ENCODE results near the gene FAM89A.
A peak's percentile ranks its signal among the peaks of the same experiment; 100 is the strongest.
"Not testable (repeated sequence)": the region's sequence is repeated elsewhere in the genome, so short reads cannot be mapped to it uniquely, and the experiment has no call there.

FAM89A gene

GRCh38 chr1:231039161-231040018, 664 bp downstream of the FAM89A start:
- peak overlapping the region; percentile 76 for H3K4me3 ChIP-seq (ENCODE audit: low read depth, low read length)
- TF ChIP-seq, protein P1, sequence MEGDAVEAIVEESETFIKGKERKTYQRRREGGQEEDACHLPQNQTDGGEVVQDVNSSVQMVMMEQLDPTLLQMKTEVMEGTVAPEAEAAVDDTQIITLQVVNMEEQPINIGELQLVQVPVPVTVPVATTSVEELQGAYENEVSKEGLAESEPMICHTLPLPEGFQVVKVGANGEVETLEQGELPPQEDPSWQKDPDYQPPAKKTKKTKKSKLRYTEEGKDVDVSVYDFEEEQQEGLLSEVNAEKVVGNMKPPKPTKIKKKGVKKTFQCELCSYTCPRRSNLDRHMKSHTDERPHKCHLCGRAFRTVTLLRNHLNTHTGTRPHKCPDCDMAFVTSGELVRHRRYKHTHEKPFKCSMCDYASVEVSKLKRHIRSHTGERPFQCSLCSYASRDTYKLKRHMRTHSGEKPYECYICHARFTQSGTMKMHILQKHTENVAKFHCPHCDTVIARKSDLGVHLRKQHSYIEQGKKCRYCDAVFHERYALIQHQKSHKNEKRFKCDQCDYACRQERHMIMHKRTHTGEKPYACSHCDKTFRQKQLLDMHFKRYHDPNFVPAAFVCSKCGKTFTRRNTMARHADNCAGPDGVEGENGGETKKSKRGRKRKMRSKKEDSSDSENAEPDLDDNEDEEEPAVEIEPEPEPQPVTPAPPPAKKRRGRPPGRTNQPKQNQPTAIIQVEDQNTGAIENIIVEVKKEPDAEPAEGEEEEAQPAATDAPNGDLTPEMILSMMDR (conservative IDR thresholded peaks at IDR 0.05; ENCODE audit: low read depth, low read length), result no peak
- DNase-seq (ENCODE audit: low read depth), result peak; percentile 54

DNA sequence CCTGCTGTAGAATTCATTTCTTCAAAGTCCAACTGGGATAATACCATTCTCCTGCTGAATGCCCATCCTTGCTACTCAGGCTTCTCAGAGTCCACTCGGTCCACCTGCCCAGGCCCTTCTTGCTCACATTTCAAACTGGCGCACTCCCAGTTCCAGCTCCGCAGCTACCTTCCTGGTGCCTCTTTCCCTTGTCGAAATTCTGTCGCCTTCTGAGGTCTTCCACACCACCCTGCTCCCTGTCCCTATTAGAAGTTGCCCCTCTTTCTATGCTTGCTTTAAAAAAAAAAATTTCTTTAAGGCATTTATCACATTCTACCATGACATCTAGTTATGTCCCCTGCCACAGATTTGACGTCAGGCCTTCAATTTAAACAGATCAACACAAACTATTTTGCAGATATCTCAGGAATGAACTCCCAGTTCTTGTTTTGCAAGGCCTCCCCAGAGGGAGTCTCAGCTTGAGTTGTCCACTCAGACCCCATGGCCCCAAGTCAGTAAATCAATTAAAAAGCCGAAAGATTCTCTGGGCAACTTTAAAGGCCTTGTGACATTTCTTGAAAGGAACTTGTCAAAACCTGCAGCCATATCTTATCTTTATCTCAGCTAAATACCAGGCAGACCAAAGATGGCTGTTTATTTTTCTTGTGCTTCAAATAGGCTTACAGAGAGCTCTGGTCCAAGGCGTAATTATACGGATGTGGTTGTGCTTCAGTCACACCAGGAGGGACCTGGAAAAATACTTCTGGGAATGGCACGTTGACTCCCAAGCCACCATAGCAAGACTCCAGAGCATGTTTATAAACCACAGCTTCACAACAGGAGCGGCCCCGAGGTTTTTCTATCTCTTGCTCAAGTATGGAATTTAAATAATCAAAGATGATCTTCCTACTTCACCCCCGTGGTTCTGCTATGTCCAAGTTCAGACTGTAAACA, 2.2 kb downstream of the FAM89A start:
- peak; percentile 71 for DNase-seq (ENCODE audit: low read depth)
- H3K4me3 ChIP-seq (ENCODE audit: low read depth, low read length), result peak overlapping the region; percentile 32
- TF ChIP-seq, protein P1 (conservative IDR thresholded peaks at IDR 0.05; ENCODE audit: low read depth, low read length), result no peak

DNA sequence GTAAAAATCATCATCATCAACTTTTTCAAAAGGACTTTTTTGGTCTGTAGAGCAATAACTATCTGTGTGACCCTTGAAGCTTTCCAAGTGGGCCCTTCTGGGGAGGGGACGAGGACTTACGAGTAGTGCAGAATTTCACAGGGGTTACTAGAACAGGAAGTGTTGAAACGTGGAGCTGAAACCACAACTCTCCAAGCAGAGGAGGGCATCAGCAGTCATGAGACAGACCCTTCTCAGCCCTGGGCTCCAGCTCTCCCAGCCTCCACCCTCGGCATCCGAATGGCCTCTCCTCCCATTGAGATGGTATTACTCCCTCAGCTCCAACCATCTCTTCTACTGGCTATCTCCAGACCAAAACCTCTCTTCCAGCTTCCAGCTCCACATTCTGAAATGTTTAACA, 3.6 kb downstream of the FAM89A start:
- no peak overlapping the region for H3K4me3 ChIP-seq (ENCODE audit: low read depth, low read length)
- peak; percentile 80 for DNase-seq (ENCODE audit: low read depth)
- TF ChIP-seq, protein P1 (conservative IDR thresholded peaks at IDR 0.05; ENCODE audit: low read depth, low read length), result no peak

GRCh38 chr1:231035799-231036198, 4.3 kb downstream of the FAM89A start:
- no peak for DNase-seq (ENCODE audit: low read depth)
- TF ChIP-seq, protein P1 (conservative IDR thresholded peaks at IDR 0.05; ENCODE audit: low read depth, low read length), result no peak
- no peak overlapping the region for H3K4me3 ChIP-seq (ENCODE audit: low read depth, low read length)

DNA sequence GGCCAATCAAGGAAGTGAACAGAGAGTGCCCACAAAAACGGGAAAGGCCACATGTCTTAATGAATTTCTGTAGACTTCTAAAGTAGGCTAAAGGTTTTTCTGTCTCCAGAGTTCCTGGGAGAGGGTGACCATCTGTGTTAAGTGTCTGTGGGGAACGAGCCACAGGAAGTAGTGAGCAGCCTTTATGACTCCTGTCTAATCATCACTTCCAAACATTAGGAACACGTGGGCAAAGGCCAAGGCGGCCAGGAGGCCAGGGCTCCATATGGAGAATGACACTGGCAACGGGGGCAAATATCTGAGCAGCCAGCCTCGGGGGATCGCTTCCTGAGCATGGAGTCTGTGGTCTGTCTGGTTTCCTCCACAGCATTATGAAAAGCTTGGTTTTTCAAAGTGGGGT, 7.1 kb downstream of the FAM89A start:
- H3K4me3 ChIP-seq (ENCODE audit: low read depth, low read length), result no peak overlapping the region
- peak; percentile 27 for DNase-seq (ENCODE audit: low read depth)
- TF ChIP-seq, protein P1 (conservative IDR thresholded peaks at IDR 0.05; ENCODE audit: low read depth, low read length), result no peak

DNA sequence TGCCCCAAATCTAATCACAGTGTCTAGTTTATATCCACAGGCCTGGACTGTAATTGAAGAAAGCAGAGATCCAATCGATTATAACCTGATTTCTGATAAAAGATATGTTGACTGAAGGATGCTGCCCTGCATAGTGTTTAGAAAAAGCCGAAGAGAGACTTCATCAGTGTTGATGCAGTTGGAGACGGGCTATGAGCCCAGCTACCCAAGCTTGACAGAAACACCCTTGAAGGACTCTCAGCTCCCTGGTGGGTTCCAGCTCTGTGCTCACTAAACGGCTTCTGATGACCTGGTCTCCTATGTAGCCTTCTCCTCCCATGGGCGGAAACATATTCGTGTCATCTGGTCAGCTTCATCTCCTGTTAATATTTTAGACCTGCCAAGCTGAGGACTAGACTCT, 10.2 kb downstream of the FAM89A start:
- no peak overlapping the region for H3K4me3 ChIP-seq (ENCODE audit: low read depth, low read length)
- no peak for DNase-seq (ENCODE audit: low read depth)
- TF ChIP-seq, protein P1 (conservative IDR thresholded peaks at IDR 0.05; ENCODE audit: low read depth, low read length), result no peak

- not testable (repeated sequence) for H3K4me3 ChIP-seq (ENCODE audit: low read depth, low read length); DNase-seq (ENCODE audit: low read depth)
Measured at GRCh38 chr1:231029247-231029646, 10.8 kb downstream of the FAM89A start.

All from choroid plexus epithelial cell (primary cell).